Type B pancreatic cell (in vitro differentiated cells): ENCODE results near the gene AP2A1. TPM values are rescaled to one million over a fixed set of nuclear protein-coding genes. Genes with fewer than 3 reads are reported as not detected.

Experiments
- DNase-seq: peaks from one replicate; pipeline ENCODE4 v3.0.0; 2021; ENCODE audit warnings: mixed read lengths; ENCODE audit not compliant: unreplicated experiment; ENCODE audit errors: extremely low spot score
- H3K27ac Mint-ChIP-seq: 2 replicates; pipeline ENCODE4 v1.8.0; 2021; ENCODE audit warnings: mild to moderate bottlenecking, mixed read lengths
- H3K27me3 Mint-ChIP-seq: 2 replicates; pipeline ENCODE4 v1.8.0; 2021; ENCODE audit warnings: mixed read lengths
- H3K36me3 Mint-ChIP-seq: 2 replicates; pipeline ENCODE4 v1.8.0; 2021; ENCODE audit warnings: mixed read lengths
- H3K4me1 Mint-ChIP-seq: one replicate; pipeline ENCODE4 v1.8.0; 2021; ENCODE audit warnings: mixed read lengths; ENCODE audit not compliant: unreplicated experiment
- H3K4me3 Mint-ChIP-seq: 2 replicates; pipeline ENCODE4 v1.8.0; 2021; ENCODE audit warnings: mild to moderate bottlenecking, mixed read lengths
- H3K9me3 Mint-ChIP-seq: 2 replicates; pipeline ENCODE4 v1.8.0; 2021; ENCODE audit warnings: mixed read lengths
- total RNA-seq: library from RNA; stranded (reverse); gene quantifications from 2 replicates; pipeline ENCODE4 v1.2.1, GENCODE V29; 2021; ENCODE audit warnings: low replicate concordance
- TF ChIP-seq, protein P1 (sequence below): fragments of 200-600 bp; sonication (generic); conservative IDR thresholded peaks from 2 replicates; pipeline ENCODE4 v1.5.0; 2021; ENCODE audit warnings: antibody characterized with exemption, mild to moderate bottlenecking

AP2A1 gene
- total RNA-seq, 1 donor from 2014 or later: 82.9 TPM

- Mint-ChIP-seq H3K27me3 (no peaks in the 10 kb centered on the region), H3K36me3 (peaks cover 30% of the 10 kb centered on the region), H3K4me1 (peaks cover 4% of the 10 kb centered on the region), H3K4me3 (no peak overlapping the region), H3K9me3 (no peaks in the 10 kb centered on the region), H3K27ac (no peak overlapping the region)
- TF ChIP-seq, protein P1, sequence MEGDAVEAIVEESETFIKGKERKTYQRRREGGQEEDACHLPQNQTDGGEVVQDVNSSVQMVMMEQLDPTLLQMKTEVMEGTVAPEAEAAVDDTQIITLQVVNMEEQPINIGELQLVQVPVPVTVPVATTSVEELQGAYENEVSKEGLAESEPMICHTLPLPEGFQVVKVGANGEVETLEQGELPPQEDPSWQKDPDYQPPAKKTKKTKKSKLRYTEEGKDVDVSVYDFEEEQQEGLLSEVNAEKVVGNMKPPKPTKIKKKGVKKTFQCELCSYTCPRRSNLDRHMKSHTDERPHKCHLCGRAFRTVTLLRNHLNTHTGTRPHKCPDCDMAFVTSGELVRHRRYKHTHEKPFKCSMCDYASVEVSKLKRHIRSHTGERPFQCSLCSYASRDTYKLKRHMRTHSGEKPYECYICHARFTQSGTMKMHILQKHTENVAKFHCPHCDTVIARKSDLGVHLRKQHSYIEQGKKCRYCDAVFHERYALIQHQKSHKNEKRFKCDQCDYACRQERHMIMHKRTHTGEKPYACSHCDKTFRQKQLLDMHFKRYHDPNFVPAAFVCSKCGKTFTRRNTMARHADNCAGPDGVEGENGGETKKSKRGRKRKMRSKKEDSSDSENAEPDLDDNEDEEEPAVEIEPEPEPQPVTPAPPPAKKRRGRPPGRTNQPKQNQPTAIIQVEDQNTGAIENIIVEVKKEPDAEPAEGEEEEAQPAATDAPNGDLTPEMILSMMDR: no peak
- DNase-seq: no peak
Observed at GRCh38 chr19:49840321-49840720, 73.5 kb downstream of the AP2A1 start.

DNA sequence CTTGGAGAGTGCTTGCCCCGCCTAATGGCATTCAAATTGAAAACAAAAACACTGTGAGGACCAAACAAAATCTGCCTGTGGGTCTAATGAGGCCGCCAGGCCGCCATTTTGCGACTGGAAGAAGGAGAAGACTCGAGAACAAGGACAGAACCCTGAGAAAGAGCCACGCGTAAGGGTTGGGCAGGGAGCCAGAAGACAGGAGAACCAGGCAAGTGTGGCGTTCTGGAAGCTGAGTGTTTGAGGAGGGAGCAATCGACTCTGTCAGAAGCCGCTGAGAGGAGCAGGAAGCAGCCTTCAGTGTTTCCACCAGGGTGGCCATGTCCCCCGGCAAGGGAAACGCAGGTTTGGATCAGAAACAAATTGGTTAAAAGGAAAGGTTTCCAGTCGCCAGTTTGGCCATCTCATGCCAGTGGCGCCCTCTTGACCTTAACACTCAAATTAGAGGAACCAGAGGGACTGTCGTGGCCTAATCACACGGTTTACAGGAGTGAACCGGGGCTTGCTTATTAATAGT lies 74.0 kb downstream of the AP2A1 start:
- H3K27ac Mint-ChIP-seq: no peak overlapping the region
- H3K4me1 Mint-ChIP-seq: peaks cover 4% of the 10 kb centered on the region

GRCh38 chr19:49843265-49843664 lies 76.5 kb downstream of the AP2A1 start:
- TF ChIP-seq, protein P1: no peak
- DNase-seq: no peak
- Mint-ChIP-seq H3K27me3 (no peaks in the 10 kb centered on the region), H3K27ac (no peak overlapping the region), H3K9me3 (no peaks in the 10 kb centered on the region), H3K36me3 (peaks cover 17% of the 10 kb centered on the region), H3K4me1 (no peaks in the 10 kb centered on the region), H3K4me3 (no peak overlapping the region)

More for the DNA sequence above, 74.0 kb downstream of the AP2A1 start:
- H3K36me3 Mint-ChIP-seq: peaks cover 30% of the 10 kb centered on the region
- no peaks in the 10 kb centered on the region for H3K9me3 Mint-ChIP-seq
- H3K27me3 Mint-ChIP-seq: no peaks in the 10 kb centered on the region
- TF ChIP-seq, protein P1: no peak
- no peak for DNase-seq
- H3K4me3 Mint-ChIP-seq: no peak overlapping the region

GRCh38 chr19:49844138-49845095 lies 77.6 kb downstream of the AP2A1 start:
- Mint-ChIP-seq H3K4me1 (no peaks in the 10 kb centered on the region), H3K4me3 (no peak overlapping the region), H3K36me3 (peaks cover 13% of the 10 kb centered on the region), H3K27ac (no peak overlapping the region), H3K27me3 (no peaks in the 10 kb centered on the region), H3K9me3 (peaks cover 3% of the 10 kb centered on the region)
- TF ChIP-seq, protein P1: no peak
- no peak for DNase-seq

GRCh38 chr19:49845414-49845813 lies 78.6 kb downstream of the AP2A1 start:
- Mint-ChIP-seq H3K27ac (no peak overlapping the region), H3K4me3 (no peak overlapping the region), H3K36me3 (peaks cover 17% of the 10 kb centered on the region), H3K27me3 (no peaks in the 10 kb centered on the region), H3K4me1 (peaks cover 4% of the 10 kb centered on the region), H3K9me3 (peaks cover 3% of the 10 kb centered on the region)
- DNase-seq: no peak
- TF ChIP-seq, protein P1: no peak
